MCF 10A (cell line): ENCODE measurements around the gene PAK5. TPM values are rescaled to one million over a fixed set of nuclear protein-coding genes. Genes with fewer than 3 reads are reported as not detected.

Experiments used
- BruUV-seq: library from RNA; stranded (reverse); fragments of 400-500 nt; replicated peaks from 2 replicates; lab custom pipeline; 2021; lab: Mats Ljungman, UMichigan
- CTCF ChIA-PET: fragments of 300-600 bp; sonication (Branson Sonifier 250); formaldehyde crosslinking; extraction: SDS; loops from one replicate; lab custom pipeline; 2021; ENCODE audit warnings: antibody characterized with exemption, inconsistent platforms; lab: Yijun Ruan, JAX
- POLR2A ChIA-PET: fragments of 300-600, 350-650 bp; sonication (Branson Sonifier 250); formaldehyde crosslinking; extraction: SDS; loops from one replicate; lab custom pipeline; 2020; ENCODE audit warnings: antibody characterized with exemption, inconsistent platforms; lab: Yijun Ruan, JAX
- DNase-seq: peaks from one replicate; pipeline ENCODE4 v3.0.0-alpha.2; 2018; ENCODE audit not compliant: unreplicated experiment
- H3K27ac Mint-ChIP-seq: one replicate; pipeline ENCODE4 v1.8.0; 2022; ENCODE audit warnings: mild to moderate bottlenecking, low read depth, mixed read lengths; ENCODE audit not compliant: unreplicated experiment
- H3K27me3 Mint-ChIP-seq: one replicate; pipeline ENCODE4 v1.8.0; 2022; ENCODE audit warnings: mixed read lengths; ENCODE audit not compliant: insufficient read depth, unreplicated experiment
- H3K36me3 Mint-ChIP-seq: one replicate; pipeline ENCODE4 v1.8.0; 2022; ENCODE audit warnings: mild to moderate bottlenecking, moderate library complexity, mixed read lengths; ENCODE audit not compliant: insufficient read depth, unreplicated experiment
- H3K4me1 Mint-ChIP-seq: one replicate; pipeline ENCODE4 v1.8.0; 2022; ENCODE audit warnings: mixed read lengths; ENCODE audit not compliant: insufficient read depth, unreplicated experiment
- H3K4me3 Mint-ChIP-seq: one replicate; pipeline ENCODE4 v1.8.0; 2022; ENCODE audit warnings: mild to moderate bottlenecking, moderate library complexity, mixed read lengths; ENCODE audit not compliant: unreplicated experiment
- H3K9me3 Mint-ChIP-seq: one replicate; pipeline ENCODE4 v1.8.0; 2022; ENCODE audit warnings: mixed read lengths; ENCODE audit not compliant: unreplicated experiment
- intact Hi-C: fragments of 100-400 bp; cut with micrococcal nuclease; formaldehyde crosslinking; loops from 2 replicates; pipeline ENCODE4 v1.14.1; 2022
- total RNA-seq: library from RNA; stranded (reverse); gene quantifications from 2 replicates; pipeline ENCODE4 v1.2.3, GENCODE V29; 2022
- TF ChIP-seq, protein P1 (sequence below): fragments of 200-600 bp; IDR thresholded peaks from one replicate; pipeline ENCODE4 v1.8.0; 2022; ENCODE audit warnings: antibody characterized with exemption, mild to moderate bottlenecking; ENCODE audit not compliant: unreplicated experiment

Gene PAK5
- total RNA-seq, 1 experiment from 2014 or later = not detected

DNA sequence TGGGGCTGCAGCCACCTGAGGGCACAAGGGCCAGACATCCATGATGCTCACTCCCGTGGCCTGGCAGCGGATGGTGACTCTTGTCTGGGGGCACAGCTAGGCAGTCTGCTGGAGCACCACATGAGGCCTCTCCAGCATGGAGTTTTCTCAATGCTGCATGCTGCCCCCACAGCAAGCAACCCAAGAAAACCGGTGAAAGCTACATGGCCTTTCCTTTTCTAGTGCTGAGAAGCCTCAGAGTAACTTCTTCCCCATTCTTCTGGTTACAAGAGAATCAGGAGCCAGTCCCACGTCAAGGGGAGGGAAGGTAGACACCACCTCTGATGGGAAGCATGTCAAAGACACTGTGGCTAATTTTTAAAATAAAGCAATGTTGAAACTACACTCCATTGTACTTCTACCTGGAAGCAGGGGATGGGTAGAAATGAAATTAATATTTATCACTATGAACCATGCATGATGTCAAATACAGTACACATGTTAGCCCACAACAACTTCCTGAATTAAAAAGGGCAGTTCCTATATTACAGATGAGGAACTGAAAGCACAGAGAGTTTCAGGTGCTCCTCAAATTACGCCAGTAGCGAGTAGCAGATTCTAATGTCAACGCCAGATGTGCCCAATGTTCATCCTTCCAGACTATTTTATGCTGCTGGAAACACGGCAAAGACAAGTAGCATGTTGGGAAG lies 223.0 kb downstream of the PAK5 start:
- ChIA-PET CTCF (interaction anchor here (1.0 to 12.6 kb wide), 15 partner anchors 9 to 833 kb away, joined by 4 to 748 read pairs (median 20); no protein-coding TSS in a partner anchor), POLR2A (no interaction called here)
- BruUV-seq = no TSS peak
- H3K27me3 Mint-ChIP-seq = peaks cover 28% of the 10 kb centered on the region
- no peaks in the 10 kb centered on the region for H3K9me3 Mint-ChIP-seq
- no peak overlapping the region for H3K4me3 Mint-ChIP-seq
- no peaks in the 10 kb centered on the region for H3K4me1 Mint-ChIP-seq
- H3K36me3 Mint-ChIP-seq = no peaks in the 10 kb centered on the region
- intact Hi-C loops = loop anchor here (10.0 kb wide), 2 partner anchors 1059 to 1929 kb away; partner anchors contain the start of gene JAG1
- TF ChIP-seq, protein P1, sequence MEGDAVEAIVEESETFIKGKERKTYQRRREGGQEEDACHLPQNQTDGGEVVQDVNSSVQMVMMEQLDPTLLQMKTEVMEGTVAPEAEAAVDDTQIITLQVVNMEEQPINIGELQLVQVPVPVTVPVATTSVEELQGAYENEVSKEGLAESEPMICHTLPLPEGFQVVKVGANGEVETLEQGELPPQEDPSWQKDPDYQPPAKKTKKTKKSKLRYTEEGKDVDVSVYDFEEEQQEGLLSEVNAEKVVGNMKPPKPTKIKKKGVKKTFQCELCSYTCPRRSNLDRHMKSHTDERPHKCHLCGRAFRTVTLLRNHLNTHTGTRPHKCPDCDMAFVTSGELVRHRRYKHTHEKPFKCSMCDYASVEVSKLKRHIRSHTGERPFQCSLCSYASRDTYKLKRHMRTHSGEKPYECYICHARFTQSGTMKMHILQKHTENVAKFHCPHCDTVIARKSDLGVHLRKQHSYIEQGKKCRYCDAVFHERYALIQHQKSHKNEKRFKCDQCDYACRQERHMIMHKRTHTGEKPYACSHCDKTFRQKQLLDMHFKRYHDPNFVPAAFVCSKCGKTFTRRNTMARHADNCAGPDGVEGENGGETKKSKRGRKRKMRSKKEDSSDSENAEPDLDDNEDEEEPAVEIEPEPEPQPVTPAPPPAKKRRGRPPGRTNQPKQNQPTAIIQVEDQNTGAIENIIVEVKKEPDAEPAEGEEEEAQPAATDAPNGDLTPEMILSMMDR = no peak
- DNase-seq = no peak
- no peak overlapping the region for H3K27ac Mint-ChIP-seq

DNA sequence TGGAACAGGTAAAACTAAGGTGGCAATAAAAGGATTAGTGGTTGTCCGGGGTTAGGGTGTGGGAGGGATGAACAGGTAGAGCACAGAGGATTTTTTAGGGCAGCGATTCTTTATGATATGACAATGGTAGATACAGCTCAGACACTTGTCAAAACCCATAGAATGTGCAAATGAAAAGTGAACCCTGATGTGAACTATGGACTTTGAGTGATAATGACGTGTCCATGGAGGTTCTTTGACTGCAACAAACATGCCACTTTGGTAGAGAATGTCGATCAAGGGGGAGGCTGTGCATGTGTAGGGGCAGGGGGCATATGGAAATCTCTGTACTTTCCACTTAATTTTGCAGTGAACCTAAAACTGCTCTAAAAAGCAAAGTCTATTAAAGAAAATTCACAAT lies 223.8 kb downstream of the PAK5 start:
- no peaks in the 10 kb centered on the region for H3K36me3 Mint-ChIP-seq
- ChIA-PET POLR2A (interaction anchor here (0.6 kb wide), 1 partner anchor 401 kb away, joined by 3 read pairs; no protein-coding TSS in a partner anchor), CTCF (interaction anchor here (0.7 to 12.6 kb wide), 4 partner anchors 207 to 1338 kb away, joined by 3 to 748 read pairs (median 5); no protein-coding TSS in a partner anchor)
- no peaks in the 10 kb centered on the region for H3K9me3 Mint-ChIP-seq
- no peak for DNase-seq
- H3K4me3 Mint-ChIP-seq = no peak overlapping the region
- BruUV-seq = no TSS peak
- peaks cover 28% of the 10 kb centered on the region for H3K27me3 Mint-ChIP-seq
- no peaks in the 10 kb centered on the region for H3K4me1 Mint-ChIP-seq
- no peak overlapping the region for H3K27ac Mint-ChIP-seq
- TF ChIP-seq, protein P1 = no peak
- intact Hi-C loops = loop anchor here (10.0 kb wide), 2 partner anchors 1060 to 1930 kb away; partner anchors contain the start of gene JAG1

DNA sequence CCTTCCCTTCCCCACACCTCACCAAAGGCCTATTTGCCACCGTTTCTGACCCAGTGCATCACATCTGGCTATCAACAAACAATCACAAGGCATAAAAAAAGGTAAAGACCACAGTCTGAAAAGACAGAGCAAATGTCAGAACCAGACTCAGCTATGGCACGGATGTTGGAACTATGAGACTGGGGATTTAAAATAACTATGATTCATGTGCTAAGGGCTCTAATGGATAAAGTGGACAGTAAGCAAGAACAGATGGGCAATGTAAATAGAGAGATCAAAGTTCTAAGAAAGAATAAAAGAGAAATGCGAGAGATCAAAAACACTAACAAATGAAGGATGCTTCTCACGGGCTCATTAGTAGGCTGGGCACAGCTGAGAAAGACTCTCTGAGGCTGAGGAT lies 225.0 kb downstream of the PAK5 start:
- Mint-ChIP-seq H3K36me3 (no peaks in the 10 kb centered on the region), H3K27ac (no peak overlapping the region), H3K4me1 (no peaks in the 10 kb centered on the region), H3K27me3 (peaks cover 28% of the 10 kb centered on the region), H3K4me3 (no peak overlapping the region), H3K9me3 (no peaks in the 10 kb centered on the region)
- TF ChIP-seq, protein P1 = no peak
- DNase-seq = no peak
- CTCF ChIA-PET = interaction anchor here (0.5 to 12.6 kb wide), 15 partner anchors 11 to 854 kb away, joined by 3 to 748 read pairs (median 4); no protein-coding TSS in a partner anchor
- POLR2A ChIA-PET = interaction anchor here (1.8 kb wide), 1 partner anchor 206 kb away, joined by 8 read pairs; no protein-coding TSS in a partner anchor
- intact Hi-C loops = loop anchor here (10.0 kb wide), 2 partner anchors 1061 to 1931 kb away; partner anchors contain the start of gene JAG1
- BruUV-seq = no TSS peak

DNA sequence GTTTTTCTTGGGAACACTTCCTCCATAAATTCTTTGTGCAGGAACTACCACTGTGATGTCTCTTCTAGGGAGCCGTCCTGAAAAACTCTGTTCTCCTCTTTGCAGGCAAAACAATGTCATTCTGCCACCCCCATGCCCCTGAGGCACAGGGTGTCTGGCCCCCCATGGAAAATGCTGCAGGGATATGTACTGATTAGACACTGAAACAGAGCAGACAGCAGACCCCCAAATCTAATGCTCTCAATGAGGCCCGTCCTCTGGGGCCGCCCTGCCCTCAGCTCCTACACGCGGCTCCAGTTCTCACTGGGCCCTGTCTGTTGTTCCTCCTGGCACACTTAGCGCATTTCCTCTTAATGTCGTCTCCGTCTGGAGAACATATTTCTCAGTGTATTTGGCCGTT lies 227.0 kb downstream of the PAK5 start:
- TF ChIP-seq, protein P1 = no peak
- no peaks in the 10 kb centered on the region for H3K9me3 Mint-ChIP-seq
- no peaks in the 10 kb centered on the region for H3K4me1 Mint-ChIP-seq
- intact Hi-C loops = loop anchor here (10.0 kb wide), 2 partner anchors 1063 to 1933 kb away; partner anchors contain the start of gene JAG1
- ChIA-PET CTCF (interaction anchor here (0.5 to 12.6 kb wide), 20 partner anchors 7 to 867 kb away, joined by 3 to 748 read pairs (median 4); no protein-coding TSS in a partner anchor), POLR2A (interaction anchor here (1.1 to 1.8 kb wide), 2 partner anchors 189 to 204 kb away, joined by 3 to 8 read pairs; no protein-coding TSS in a partner anchor)
- H3K4me3 Mint-ChIP-seq = no peak overlapping the region
- peaks cover 28% of the 10 kb centered on the region for H3K27me3 Mint-ChIP-seq
- no peaks in the 10 kb centered on the region for H3K36me3 Mint-ChIP-seq
- BruUV-seq = no TSS peak
- no peak for DNase-seq
- no peak overlapping the region for H3K27ac Mint-ChIP-seq
